ENCODE data around the gene PCMTD2.

GRCh38 chr20:64214113-64214512 is 41.4 kb upstream of the PCMTD2 start:
- TF ChIP-seq RAD21 (conservative IDR thresholded peaks at IDR 0.05 in 1 of 2, IDR thresholded peaks at IDR 0.05 in 1 of 2) (no peak), BHLHE40 (IDR thresholded peaks at IDR 0.05; ENCODE audit: low read depth, low read length) (no peak)
